HK-2 (cell line): ENCODE results near the gene TEX13B.

Source experiments
- DNase-seq: peaks from one replicate; pipeline ENCODE4 v3.0.0-alpha.2; 2018; ENCODE audit not compliant: unreplicated experiment

TEX13B gene

DNA sequence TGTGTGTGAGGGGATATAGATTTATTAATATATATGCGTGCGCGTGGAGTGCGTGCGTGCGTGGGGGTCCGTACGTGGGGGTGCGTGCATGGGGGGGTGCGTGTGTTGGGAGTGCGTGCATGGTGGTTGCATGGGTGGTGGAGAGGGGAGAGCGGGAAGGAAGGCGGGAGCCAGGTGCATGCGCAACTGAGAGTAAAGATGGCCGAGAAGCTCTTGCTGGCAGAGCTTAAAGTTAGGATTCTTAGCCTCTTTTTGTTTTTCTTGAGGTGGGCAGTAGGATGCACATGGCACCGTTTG is 45.8 kb downstream of the TEX13B start:
- DNase-seq: no peak

DNA sequence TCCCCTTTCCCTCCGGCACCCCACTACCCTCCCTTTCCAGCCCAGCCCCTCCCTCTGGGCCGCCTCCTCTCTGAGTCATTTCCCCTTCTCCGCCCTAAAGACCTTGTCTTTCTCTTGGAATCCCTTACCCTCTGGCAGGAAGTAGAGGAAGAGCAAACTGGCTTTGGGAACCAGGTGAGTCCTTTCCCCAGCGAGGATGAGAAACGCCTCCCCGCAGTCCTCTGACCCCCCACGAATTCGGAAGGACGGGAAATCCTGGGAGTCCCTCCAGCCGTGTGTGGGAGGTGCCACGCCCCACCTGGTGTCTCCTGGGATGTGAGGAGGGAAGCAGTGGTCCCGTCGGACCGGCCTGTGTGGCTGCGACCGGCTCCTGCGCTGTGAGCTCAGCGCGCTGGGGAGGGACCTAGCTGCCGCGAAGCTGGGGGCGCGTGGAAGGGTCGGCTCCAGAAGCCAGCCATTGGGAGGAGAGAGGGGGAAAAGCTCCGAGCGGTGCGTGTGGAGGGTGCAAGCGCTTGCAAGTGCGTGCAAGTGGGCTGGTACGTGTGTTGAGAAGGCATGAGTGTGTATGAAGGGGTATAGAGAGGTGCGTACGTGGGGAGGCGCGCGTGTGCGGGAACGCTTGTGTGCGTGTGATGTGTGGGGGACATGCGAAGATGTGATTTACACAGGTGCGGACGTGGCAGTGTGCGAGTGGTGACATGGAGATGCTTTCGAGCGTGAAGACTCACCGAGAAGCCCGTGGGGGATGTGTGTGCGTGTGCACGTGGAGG is 46.3 kb downstream of the TEX13B start:
- DNase-seq: peak; percentile 66

DNA sequence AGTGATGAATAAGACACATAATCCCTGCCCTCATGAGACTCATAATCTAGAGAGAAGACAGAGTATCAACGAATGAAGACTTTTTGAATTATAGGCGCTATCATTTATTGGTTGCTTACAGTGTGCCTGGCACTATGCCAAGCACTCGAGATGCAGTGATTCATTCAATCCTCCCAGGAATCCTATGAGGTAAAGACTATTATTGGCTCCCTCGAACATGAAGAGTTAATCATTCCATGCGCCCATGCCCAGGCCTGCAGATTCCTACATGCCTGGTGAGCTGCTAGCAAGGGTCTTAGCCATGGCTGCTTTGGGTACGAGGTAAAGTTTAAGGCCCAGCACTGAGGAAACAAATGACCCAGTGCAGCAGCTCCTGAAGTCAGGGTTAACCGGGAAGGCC is 47.0 kb downstream of the TEX13B start:
- DNase-seq: peak; percentile 73

DNA sequence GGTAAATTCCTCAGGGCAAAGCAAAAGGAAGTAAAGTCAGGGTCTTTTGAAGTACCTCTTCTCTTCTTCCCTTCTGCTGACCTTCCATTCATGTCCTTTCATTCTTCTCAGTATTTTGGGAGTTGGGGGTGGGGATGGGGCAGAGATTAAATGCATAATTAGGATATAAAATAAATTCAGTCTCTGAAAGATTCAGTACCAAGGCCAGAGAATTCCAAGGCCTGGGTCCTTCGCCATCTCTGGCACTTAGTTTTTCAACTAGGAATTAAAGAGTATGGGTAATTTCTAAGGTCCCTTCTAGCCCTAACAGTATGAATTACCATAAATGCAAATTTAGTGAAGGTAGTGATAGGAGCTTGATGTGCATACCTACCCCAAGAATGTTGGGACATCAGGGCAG is 47.9 kb downstream of the TEX13B start:
- no peak for DNase-seq
